Kidney epithelial cell (primary cell): ENCODE data around the gene ASCC3. TPM values are rescaled to one million over a fixed set of nuclear protein-coding genes. Genes with fewer than 3 reads are reported as not detected.

Source experiments
- DNase-seq: peaks from one replicate; pipeline ENCODE4 v3.0.0-alpha.2; 2010; ENCODE audit warnings: low read depth
- H3K27me3 ChIP-seq: 2 replicates; pipeline ENCODE4 v1.6.0; 2011; ENCODE audit warnings: low read length; ENCODE audit not compliant: control insufficient read depth, insufficient read depth
- H3K36me3 ChIP-seq: 2 replicates; pipeline ENCODE4 v1.5.1; 2011; ENCODE audit warnings: low read length; ENCODE audit not compliant: control insufficient read depth, insufficient read depth
- H3K4me3 ChIP-seq: 2 replicates; pipeline ENCODE4 v1.5.1; 2011; ENCODE audit warnings: low read depth, mild to moderate bottlenecking, control low read depth, low read length
- total RNA-seq: library from RNA; depleted of rRNA; stranded (reverse); fragments of >200 nt; gene quantifications from 2 replicates; pipeline ENCODE4 v1.2.3, GENCODE V29; 2015
- TF ChIP-seq, protein P1 (sequence below): IDR thresholded peaks from 2 replicates; pipeline ENCODE4 v1.5.1; 2011; ENCODE audit warnings: mild to moderate bottlenecking, moderate library complexity, low read length, control low read depth, inconsistent platforms; ENCODE audit not compliant: insufficient read depth, poor library complexity, severe bottlenecking

Gene ASCC3
- total RNA-seq, 1 donor from 2014 or later, result 41.9 TPM

DNA sequence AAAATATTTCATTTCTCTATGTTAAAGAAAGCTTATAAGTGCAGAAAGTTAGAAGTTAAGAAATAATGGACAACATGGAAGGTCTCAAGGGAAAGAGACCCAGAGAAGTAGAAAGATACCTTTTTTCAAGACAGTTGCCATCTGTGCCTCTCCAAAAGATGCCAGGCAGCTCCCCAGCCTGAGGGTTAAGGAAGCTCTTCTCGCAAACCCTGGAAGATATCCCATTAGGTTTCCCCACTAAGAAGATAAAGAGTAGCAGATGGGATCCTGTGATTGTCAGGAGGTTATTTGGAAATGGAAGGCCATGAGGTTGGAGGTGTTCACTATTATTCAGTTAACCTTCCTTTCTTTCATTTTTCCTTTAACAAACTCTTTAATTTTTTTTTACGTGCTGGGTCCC is 306.3 kb downstream of the ASCC3 start:
- no peak for DNase-seq
- Histone ChIP-seq H3K27me3 (no peaks in the 10 kb centered on the region), H3K4me3 (no peak overlapping the region), H3K36me3 (no peaks in the 10 kb centered on the region)
- TF ChIP-seq, protein P1, sequence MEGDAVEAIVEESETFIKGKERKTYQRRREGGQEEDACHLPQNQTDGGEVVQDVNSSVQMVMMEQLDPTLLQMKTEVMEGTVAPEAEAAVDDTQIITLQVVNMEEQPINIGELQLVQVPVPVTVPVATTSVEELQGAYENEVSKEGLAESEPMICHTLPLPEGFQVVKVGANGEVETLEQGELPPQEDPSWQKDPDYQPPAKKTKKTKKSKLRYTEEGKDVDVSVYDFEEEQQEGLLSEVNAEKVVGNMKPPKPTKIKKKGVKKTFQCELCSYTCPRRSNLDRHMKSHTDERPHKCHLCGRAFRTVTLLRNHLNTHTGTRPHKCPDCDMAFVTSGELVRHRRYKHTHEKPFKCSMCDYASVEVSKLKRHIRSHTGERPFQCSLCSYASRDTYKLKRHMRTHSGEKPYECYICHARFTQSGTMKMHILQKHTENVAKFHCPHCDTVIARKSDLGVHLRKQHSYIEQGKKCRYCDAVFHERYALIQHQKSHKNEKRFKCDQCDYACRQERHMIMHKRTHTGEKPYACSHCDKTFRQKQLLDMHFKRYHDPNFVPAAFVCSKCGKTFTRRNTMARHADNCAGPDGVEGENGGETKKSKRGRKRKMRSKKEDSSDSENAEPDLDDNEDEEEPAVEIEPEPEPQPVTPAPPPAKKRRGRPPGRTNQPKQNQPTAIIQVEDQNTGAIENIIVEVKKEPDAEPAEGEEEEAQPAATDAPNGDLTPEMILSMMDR, result no peak

DNA sequence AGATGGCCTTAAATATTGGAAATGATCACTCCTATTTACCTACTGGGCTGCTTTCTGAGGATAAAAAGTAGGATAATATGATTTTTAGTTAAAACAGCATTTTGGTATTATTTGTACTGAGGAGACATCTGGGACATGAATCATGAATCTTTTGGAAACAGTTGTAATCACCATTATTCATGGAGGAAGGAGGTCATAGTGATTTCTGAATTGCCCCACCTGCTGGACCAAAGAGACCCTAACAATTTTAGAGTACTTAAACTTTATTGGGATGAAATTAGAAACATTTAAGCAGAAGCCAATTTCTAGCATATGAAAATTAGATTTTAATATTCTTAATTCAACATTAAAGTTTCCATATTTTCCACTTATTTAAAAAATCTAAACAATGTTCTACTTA is 308.0 kb downstream of the ASCC3 start:
- no peaks in the 10 kb centered on the region for H3K27me3 ChIP-seq
- no peaks in the 10 kb centered on the region for H3K36me3 ChIP-seq
- DNase-seq, result no peak
- TF ChIP-seq, protein P1, result peak; percentile 44
- H3K4me3 ChIP-seq, result no peak overlapping the region

DNA sequence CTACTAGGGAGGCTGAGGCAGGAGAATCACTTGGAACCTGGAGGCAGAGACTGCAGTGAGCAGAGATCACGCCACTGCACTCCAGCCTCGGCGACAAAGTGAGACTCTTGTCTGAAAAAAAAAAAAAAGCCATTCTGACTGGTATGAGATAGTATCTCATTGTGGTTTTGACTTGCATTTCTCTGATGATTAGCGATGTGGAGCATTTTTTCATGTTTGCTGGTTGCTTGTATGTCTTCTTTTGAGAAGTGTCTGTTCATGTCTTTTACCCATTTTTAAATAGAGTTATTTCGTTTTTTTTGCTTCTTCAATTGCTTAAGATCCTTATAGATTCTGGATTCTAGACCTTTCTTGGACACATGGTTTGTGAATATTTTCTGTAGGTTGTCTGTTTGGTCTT is 312.9 kb downstream of the ASCC3 start:
- no peak for DNase-seq
- TF ChIP-seq, protein P1, result no peak
- Histone ChIP-seq H3K4me3 (no peak overlapping the region), H3K27me3 (no peaks in the 10 kb centered on the region), H3K36me3 (no peaks in the 10 kb centered on the region)

DNA sequence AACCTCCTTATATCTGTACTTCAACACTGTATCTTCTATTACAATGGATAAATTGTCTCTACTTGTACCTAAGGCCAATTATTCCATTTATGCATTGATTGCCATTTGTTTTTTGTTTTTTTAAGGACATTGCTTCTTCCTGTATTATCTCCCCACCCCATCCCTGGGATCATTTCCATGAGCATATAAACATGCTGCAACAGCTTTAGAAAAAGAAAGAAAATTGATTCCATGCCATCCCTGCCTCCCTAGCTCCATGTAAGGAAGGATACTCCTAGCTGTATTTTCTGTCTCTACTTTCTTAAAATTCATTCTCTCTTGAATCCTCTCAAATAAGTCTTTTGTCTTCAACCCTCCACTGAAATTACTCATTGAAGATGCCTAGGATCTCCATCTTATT is 314.6 kb downstream of the ASCC3 start:
- H3K4me3 ChIP-seq, result no peak overlapping the region
- TF ChIP-seq, protein P1, result no peak
- no peak for DNase-seq
- H3K36me3 ChIP-seq, result no peaks in the 10 kb centered on the region
- no peaks in the 10 kb centered on the region for H3K27me3 ChIP-seq

DNA sequence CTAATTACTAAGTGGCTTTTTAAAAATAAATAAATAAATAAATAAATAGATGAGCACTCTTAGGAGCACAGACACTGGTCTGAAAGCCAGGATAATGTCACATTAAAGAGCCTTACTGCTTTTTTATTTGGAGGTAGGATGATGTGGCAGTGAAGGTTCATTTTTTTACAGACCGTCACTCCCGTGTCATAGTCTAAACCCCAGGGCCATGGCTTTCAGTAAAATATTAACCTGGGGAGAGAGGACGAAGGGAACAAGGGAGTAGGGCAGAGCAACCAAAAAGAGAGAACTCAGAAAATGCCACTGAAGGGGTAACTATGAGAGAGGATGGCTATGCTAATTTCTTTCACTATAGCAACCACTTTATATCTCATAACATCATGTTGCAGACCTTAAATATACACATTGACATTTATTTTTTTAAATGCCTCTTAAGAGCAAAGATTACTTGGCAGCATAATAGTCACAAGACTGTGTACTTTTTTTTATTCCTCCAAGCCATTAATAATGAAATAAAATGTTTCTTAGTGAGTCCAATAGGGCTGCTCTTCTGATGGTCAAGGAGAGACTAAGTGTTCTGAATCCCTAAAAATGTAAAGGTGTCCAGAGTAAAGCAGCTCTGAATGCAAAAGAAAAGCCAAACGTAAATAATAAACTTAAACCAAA is 315.6 kb downstream of the ASCC3 start:
- Histone ChIP-seq H3K36me3 (no peaks in the 10 kb centered on the region), H3K27me3 (no peaks in the 10 kb centered on the region), H3K4me3 (no peak overlapping the region)
- DNase-seq, result no peak
- TF ChIP-seq, protein P1, result no peak

DNA sequence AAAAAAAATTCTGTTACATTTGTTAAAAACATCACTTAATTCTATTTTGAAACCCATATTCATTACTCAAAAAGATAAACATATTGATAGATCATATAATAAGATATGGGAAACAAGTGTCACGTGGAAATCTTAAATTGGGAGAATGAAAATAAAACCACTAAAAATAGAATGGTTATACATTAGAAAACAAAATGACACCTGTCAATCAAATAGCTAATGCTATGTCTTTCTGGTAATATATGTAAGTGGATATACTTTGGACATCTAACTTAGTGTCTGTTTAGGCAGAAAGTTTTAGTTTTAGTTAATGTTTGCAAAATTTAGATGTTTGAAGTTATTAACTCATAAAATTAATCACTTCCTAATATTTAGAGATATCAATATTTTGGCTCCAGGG is 321.3 kb downstream of the ASCC3 start:
- Histone ChIP-seq H3K27me3 (no peaks in the 10 kb centered on the region), H3K4me3 (no peak overlapping the region), H3K36me3 (no peaks in the 10 kb centered on the region)
- TF ChIP-seq, protein P1, result no peak
- no peak for DNase-seq
